ENCODE results near the gene SLC18A2.
"Not testable (repeated sequence)": the region's sequence is repeated elsewhere in the genome, so short reads cannot be mapped to it uniquely, and the experiment has no call there.

Gene SLC18A2

GRCh38 chr10:117240621-117241529, at the start of gene SLC18A2:
TSS of gene SLC18A2 (plus strand) at chr10:117241114. CDS start at chr10:117241694, 580 bp downstream.
- DNase-seq (ENCODE audit: low spot score): no peak

GRCh38 chr10:117197189-117197588, 43.7 kb upstream of the SLC18A2 start, which contains the start of gene KCNK18:
TSS of gene KCNK18 (plus strand) at chr10:117197489. CDS start at chr10:117197489, 0 bp downstream.
- DNase-seq (ENCODE audit: low spot score): no peak

GRCh38 chr10:117198088-117198487, 42.8 kb upstream of the SLC18A2 start:
- no peak for DNase-seq (ENCODE audit: low spot score)

- no peak for DNase-seq (ENCODE audit: low spot score)
Observed at GRCh38 chr10:117201826-117202225, 39.1 kb upstream of the SLC18A2 start.

GRCh38 chr10:117204316-117204715, 36.6 kb upstream of the SLC18A2 start:
- no peak for DNase-seq (ENCODE audit: low spot score)

GRCh38 chr10:117212176-117212575, 28.7 kb upstream of the SLC18A2 start:
- DNase-seq (ENCODE audit: low spot score): no peak

- DNase-seq (ENCODE audit: low spot score): no peak
Observed at GRCh38 chr10:117214401-117214800, 26.5 kb upstream of the SLC18A2 start.

GRCh38 chr10:117215079-117215478, 25.8 kb upstream of the SLC18A2 start:
- no peak for DNase-seq (ENCODE audit: low spot score)

GRCh38 chr10:117216028-117216427, 24.9 kb upstream of the SLC18A2 start:
- no peak for DNase-seq (ENCODE audit: low spot score)

GRCh38 chr10:117216611-117217195, 24.2 kb upstream of the SLC18A2 start:
- DNase-seq (ENCODE audit: low spot score): peak; percentile 82

- DNase-seq (ENCODE audit: low spot score): no peak
Observed at GRCh38 chr10:117217196-117217761, 23.6 kb upstream of the SLC18A2 start.

- no peak for DNase-seq (ENCODE audit: low spot score)
Observed at GRCh38 chr10:117218654-117219053, 22.3 kb upstream of the SLC18A2 start.

- no peak for DNase-seq (ENCODE audit: low spot score)
Observed at GRCh38 chr10:117221156-117221711, 19.7 kb upstream of the SLC18A2 start.

GRCh38 chr10:117222552-117222951, 18.4 kb upstream of the SLC18A2 start:
- no peak for DNase-seq (ENCODE audit: low spot score)

GRCh38 chr10:117222976-117223692, 17.8 kb upstream of the SLC18A2 start:
- DNase-seq (ENCODE audit: low spot score): no peak

GRCh38 chr10:117223693-117224430, 17.1 kb upstream of the SLC18A2 start:
- DNase-seq (ENCODE audit: low spot score): no peak

- DNase-seq (ENCODE audit: low spot score): no peak
Observed at GRCh38 chr10:117224881-117225280, 16.0 kb upstream of the SLC18A2 start.

- DNase-seq (ENCODE audit: low spot score): no peak
Observed at GRCh38 chr10:117226813-117227451, 14.0 kb upstream of the SLC18A2 start.

GRCh38 chr10:117228210-117228609, 12.7 kb upstream of the SLC18A2 start:
- no peak for DNase-seq (ENCODE audit: low spot score)

GRCh38 chr10:117230107-117230506, 10.8 kb upstream of the SLC18A2 start:
- not testable (repeated sequence) for DNase-seq (ENCODE audit: low spot score)
